ENCODE measurements around the gene CLIP1.
A peak's percentile ranks its signal among the peaks of the same experiment; 100 is the strongest.
"Not testable (repeated sequence)": the region's sequence is repeated elsewhere in the genome, so short reads cannot be mapped to it uniquely, and the experiment has no call there.

Gene CLIP1

GRCh38 chr12:122309564-122310121, 112.8 kb downstream of the CLIP1 start:
- no peak for DNase-seq

GRCh38 chr12:122308811-122309210, 113.7 kb downstream of the CLIP1 start:
- no peak for DNase-seq

GRCh38 chr12:122306407-122306806, 116.1 kb downstream of the CLIP1 start:
- no peak for DNase-seq

GRCh38 chr12:122304924-122305323, 117.5 kb downstream of the CLIP1 start:
- DNase-seq: no peak

- DNase-seq: no peak
Observed at GRCh38 chr12:122303068-122303467, 119.4 kb downstream of the CLIP1 start.

GRCh38 chr12:122298071-122298748, 124.3 kb downstream of the CLIP1 start:
- no peak for DNase-seq

GRCh38 chr12:122297494-122297893, 125.0 kb downstream of the CLIP1 start:
- DNase-seq: no peak

- no peak for DNase-seq
Observed at GRCh38 chr12:122295877-122296276, 126.6 kb downstream of the CLIP1 start.

- no peak for DNase-seq
Observed at GRCh38 chr12:122293081-122293480, 129.4 kb downstream of the CLIP1 start.

GRCh38 chr12:122291431-122291830, 131.0 kb downstream of the CLIP1 start:
- DNase-seq: no peak

- DNase-seq: no peak
Observed at GRCh38 chr12:122283680-122284079, 138.8 kb downstream of the CLIP1 start.

GRCh38 chr12:122282061-122282460, 140.4 kb downstream of the CLIP1 start:
- DNase-seq: no peak

GRCh38 chr12:122276242-122276641, 146.2 kb downstream of the CLIP1 start:
- DNase-seq: no peak

- DNase-seq: no peak
Observed at GRCh38 chr12:122275459-122275858, 147.0 kb downstream of the CLIP1 start.

- DNase-seq: peak; percentile 94
Observed at GRCh38 chr12:122266230-122266901, 156.1 kb downstream of the CLIP1 start, which contains the start of gene VPS33A. TSS of gene VPS33A (minus strand) at chr12:122266494. CDS start at chr12:122266408, 86 bp downstream.

- peak; percentile 56 for DNase-seq
Observed at GRCh38 chr12:122265886-122266229, 156.6 kb downstream of the CLIP1 start.

- no peak for DNase-seq
Observed at GRCh38 chr12:122265476-122265875, 157.0 kb downstream of the CLIP1 start.

GRCh38 chr12:122260735-122261134, 161.7 kb downstream of the CLIP1 start:
- not testable (repeated sequence) for DNase-seq

GRCh38 chr12:122258939-122259338, 163.5 kb downstream of the CLIP1 start:
- not testable (repeated sequence) for DNase-seq

- not testable (repeated sequence) for DNase-seq
Observed at GRCh38 chr12:122258462-122258861, 164.0 kb downstream of the CLIP1 start.

GRCh38 chr12:122250536-122250935, 171.9 kb downstream of the CLIP1 start:
- DNase-seq: no peak

GRCh38 chr12:122250047-122250446, 172.4 kb downstream of the CLIP1 start:
- DNase-seq: no peak

GRCh38 chr12:122245553-122245952, 176.9 kb downstream of the CLIP1 start:
- DNase-seq: no peak

All from activated naive CD4-positive, alpha-beta T cell treated with Interleukin-2 at 50 U/mL for 16 hours (primary cell).